GM23248 (cell line): Measurements from ENCODE around the gene SUN2. TPM values are rescaled to one million over a fixed set of nuclear protein-coding genes. Genes with fewer than 3 reads are reported as not detected.

Experiments used
- DNase-seq: peaks from one replicate; pipeline ENCODE4 v3.0.0-alpha.2; 2015
- H2AFZ ChIP-seq: fragments of 200-600 bp; sonication (generic); 2 replicates; pipeline ENCODE4 v1.6.1; 2016; ENCODE audit warnings: antibody characterized with exemption
- H3F3A ChIP-seq: fragments of 200-600 bp; sonication (generic); 2 replicates; pipeline ENCODE4 v1.6.1; 2016; ENCODE audit warnings: mild to moderate bottlenecking, antibody characterized with exemption, mixed run types; ENCODE audit not compliant: insufficient read depth
- H3K27ac ChIP-seq: fragments of 200-600 bp; sonication (generic); 2 replicates; pipeline ENCODE4 v1.5.1; 2016; ENCODE audit warnings: mild to moderate bottlenecking
- H3K27me3 ChIP-seq: fragments of 200-600 bp; sonication (generic); replicated peaks from 2 replicates; pipeline ENCODE4 v1.6.1; 2016; ENCODE audit warnings: mild to moderate bottlenecking; ENCODE audit not compliant: insufficient read depth
- H3K36me3 ChIP-seq: fragments of 200-600 bp; sonication (generic); 2 replicates; pipeline ENCODE4 v1.6.1; 2016; ENCODE audit warnings: low read depth, mild to moderate bottlenecking
- H3K4me1 ChIP-seq: fragments of 200-600 bp; sonication (generic); 2 replicates; pipeline ENCODE4 v1.6.1; 2016; ENCODE audit warnings: mild to moderate bottlenecking; ENCODE audit not compliant: insufficient read depth
- H3K4me2 ChIP-seq: fragments of 200-600 bp; sonication (generic); one replicate; pipeline ENCODE4 v1.6.1; 2016; ENCODE audit warnings: mild to moderate bottlenecking; ENCODE audit not compliant: unreplicated experiment
- H3K4me3 ChIP-seq: fragments of 200-600 bp; sonication (generic); 2 replicates; pipeline ENCODE4 v1.5.1; 2016; ENCODE audit warnings: mild to moderate bottlenecking
- H3K79me2 ChIP-seq: fragments of 200-600 bp; sonication (generic); 2 replicates; pipeline ENCODE4 v1.6.1; 2016; ENCODE audit warnings: mild to moderate bottlenecking; ENCODE audit not compliant: insufficient read depth
- H3K9ac ChIP-seq: fragments of 200-600 bp; sonication (generic); 2 replicates; pipeline ENCODE4 v1.6.1; 2016; ENCODE audit warnings: mild to moderate bottlenecking
- H3K9me2 ChIP-seq: fragments of 200-600 bp; sonication (generic); 2 replicates; pipeline ENCODE4 v1.6.1; 2016; ENCODE audit warnings: mixed run types, mild to moderate bottlenecking, moderate library complexity; ENCODE audit not compliant: insufficient read depth
- H3K9me3 ChIP-seq: fragments of 200-600 bp; sonication (generic); one replicate; pipeline ENCODE4 v1.6.1; 2017; ENCODE audit warnings: low read depth
- H4K20me1 ChIP-seq: fragments of 200-600 bp; sonication (generic); 2 replicates; pipeline ENCODE4 v1.6.0; 2016; ENCODE audit not compliant: insufficient read depth
- EZH2 ChIP-seq: fragments of 200-600 bp; sonication (generic); IDR thresholded peaks from 2 replicates; pipeline ENCODE4 v1.6.1; 2018; ENCODE audit warnings: antibody characterized with exemption, mild to moderate bottlenecking; ENCODE audit not compliant: insufficient read depth, poor library complexity, severe bottlenecking
- EZH2phosphoT487 ChIP-seq: fragments of 200-600 bp; sonication (generic); IDR thresholded peaks from 2 replicates; pipeline ENCODE4 v1.6.1; 2018; ENCODE audit warnings: antibody characterized with exemption, moderate library complexity, mild to moderate bottlenecking, low read depth; ENCODE audit not compliant: insufficient read depth
- WGBS, 2 experiments: methylation state at CpG; one replicate each; pipeline ENCODE4 v1.1.6; 2015 to 2017; ENCODE audit warnings: low lambda C conversion rate in 2 of 2, low coverage in 1 of 2; ENCODE audit errors: missing lambda C conversion rate in 2 of 2; 5-methylcytosine and 5-hydroxymethylcytosine counted together
- in situ Hi-C: fragments of 300-500 bp; cut with MboI; formaldehyde crosslinking; loops from 2 replicates; pipeline ENCODE4 v1.15.0; 2020
- polyA plus RNA-seq: library from polyadenylated mRNA; unstranded; fragments of >200 nt; fragmentation: Nextera tagmentation; extraction: Ambion mirVana; gene quantifications from 2 replicates; pipeline ENCODE4 v1.2.1, GENCODE V29; 2016
- total RNA-seq: library from RNA; depleted of rRNA; stranded (reverse); fragments of >200 nt; shearing (Covaris generic); gene quantifications from 2 replicates; pipeline ENCODE4 v1.2.3, GENCODE V29; 2014

SUN2 gene
- total and polyA plus RNA-seq, 2 experiments from 2014 or later, result 47.9 to 146 TPM

DNA sequence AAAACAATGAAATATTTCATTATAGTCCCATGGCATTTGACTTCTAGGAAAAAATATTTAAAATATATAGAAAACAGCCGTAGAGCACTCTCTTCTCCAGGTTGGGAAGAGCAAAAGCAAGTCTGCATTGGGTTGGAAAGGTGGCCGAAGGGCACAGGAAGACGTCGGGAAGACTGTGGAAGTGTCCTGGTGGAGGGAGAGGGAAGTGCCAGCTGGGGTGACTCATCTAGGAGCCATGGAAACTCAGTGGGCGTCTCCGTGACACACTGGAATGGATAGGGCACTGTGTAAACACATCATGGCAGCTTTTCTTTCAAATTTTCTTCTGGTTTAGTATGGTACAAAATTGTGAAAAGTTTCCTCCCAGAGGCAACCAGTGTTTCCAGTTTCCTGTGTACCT lies 37.4 kb downstream of the SUN2 start:
- H3K9me2 ChIP-seq, result no peaks in the 10 kb centered on the region
- no peak overlapping the region; the same call in 1 of the 2 replicates for H2AFZ ChIP-seq
- H3F3A ChIP-seq, result peaks cover 24% of the 10 kb centered on the region
- H3K27me3 ChIP-seq, result no peaks in the 10 kb centered on the region
- WGBS, 2 experiments, result 18% methylated on average over 6 of the region's 6 CpGs
- peaks cover 75% of the 10 kb centered on the region for H3K79me2 ChIP-seq
- peak overlapping the region; percentile 80 for H3K27ac ChIP-seq
- in situ Hi-C loops, result no loop called here
- H3K36me3 ChIP-seq, result peaks cover 15% of the 10 kb centered on the region
- peak overlapping the region; percentile 44; the same call in 1 of the 2 replicates for H3K9ac ChIP-seq
- H3K4me2 ChIP-seq, result peak overlapping the region; percentile 65
- no peak for TF ChIP-seq EZH2
- TF ChIP-seq EZH2phosphoT487, result no peak
- no peaks in the 10 kb centered on the region for H4K20me1 ChIP-seq
- peak; percentile 96 for DNase-seq
- no peaks in the 10 kb centered on the region for H3K9me3 ChIP-seq
- H3K4me1 ChIP-seq, result peaks cover 13% of the 10 kb centered on the region
- no peak overlapping the region for H3K4me3 ChIP-seq

DNA sequence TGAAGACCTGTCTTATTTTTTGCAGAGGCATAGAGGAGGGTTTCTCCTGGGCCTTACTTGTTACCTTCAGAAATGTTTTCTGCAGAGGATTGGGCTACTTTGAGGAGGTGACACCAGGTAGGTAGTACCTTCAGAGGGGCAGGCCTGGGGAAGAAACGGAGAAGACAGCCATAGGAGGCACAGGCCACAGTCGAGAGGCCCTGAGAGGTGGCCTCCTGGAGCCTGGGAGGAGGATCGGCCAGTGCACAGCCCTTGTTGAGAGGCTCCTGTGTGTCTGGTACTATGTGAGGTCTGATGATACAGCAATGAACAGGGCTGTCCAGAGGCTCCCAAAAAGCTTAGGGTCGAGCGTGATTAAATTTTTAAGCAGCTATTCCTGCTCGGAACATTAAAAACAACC lies 38.6 kb downstream of the SUN2 start:
- Histone ChIP-seq H3K4me1 (peaks cover 13% of the 10 kb centered on the region), H3K27ac (no peak overlapping the region), H3K9ac (no peak overlapping the region), H3K4me2 (no peak overlapping the region), H3K9me2 (no peaks in the 10 kb centered on the region), H3K4me3 (no peak overlapping the region), H3K79me2 (peaks cover 81% of the 10 kb centered on the region), H3F3A (peaks cover 24% of the 10 kb centered on the region), H2AFZ (no peak overlapping the region), H4K20me1 (0 out of 2 replicates have a peak, but pooled peaks cover under 1% of the 10 kb centered on the region), H3K36me3 (0 out of 2 replicates have a peak, but pooled peaks cover 4% of the 10 kb centered on the region), H3K27me3 (no peaks in the 10 kb centered on the region), H3K9me3 (no peaks in the 10 kb centered on the region)
- no peak for DNase-seq
- in situ Hi-C loops, result no loop called here
- TF ChIP-seq EZH2 (no peak), EZH2phosphoT487 (no peak)
- WGBS, 2 experiments, result 95% methylated on average over 6 of the region's 6 CpGs

DNA sequence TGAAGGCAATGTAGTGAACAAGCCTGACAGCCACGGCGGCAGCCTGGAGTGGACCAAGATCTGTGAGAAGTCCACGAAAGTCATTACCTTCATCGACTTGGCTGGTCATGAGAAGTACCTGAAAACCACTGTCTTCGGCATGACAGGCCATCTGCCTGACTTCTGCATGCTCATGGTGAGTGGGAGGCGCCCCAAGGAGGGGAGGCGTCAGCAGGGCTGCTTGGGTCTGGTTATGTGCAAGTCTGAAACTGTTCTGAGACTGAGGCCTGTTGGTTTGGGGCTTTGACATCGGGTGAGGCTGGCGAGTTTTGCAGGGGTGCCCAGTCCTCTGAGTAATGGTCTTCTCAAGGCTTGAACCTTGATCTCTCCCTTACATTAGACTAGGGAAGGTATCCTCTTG lies 39.0 kb downstream of the SUN2 start:
- 92 to 93% methylated on average over 9 of the region's 9 CpGs for WGBS, 2 experiments
- H3K9me3 ChIP-seq, result no peaks in the 10 kb centered on the region
- H3K79me2 ChIP-seq, result peaks cover 81% of the 10 kb centered on the region
- no peak overlapping the region for H3K27ac ChIP-seq
- no peaks in the 10 kb centered on the region for H3K9me2 ChIP-seq
- no peak overlapping the region for H3K9ac ChIP-seq
- TF ChIP-seq EZH2, result no peak
- no peak for TF ChIP-seq EZH2phosphoT487
- H3K4me1 ChIP-seq, result peaks cover 13% of the 10 kb centered on the region
- H3K4me3 ChIP-seq, result no peak overlapping the region
- H3K4me2 ChIP-seq, result no peak overlapping the region
- in situ Hi-C loops, result no loop called here
- no peak overlapping the region for H2AFZ ChIP-seq
- H3K27me3 ChIP-seq, result no peaks in the 10 kb centered on the region
- H3K36me3 ChIP-seq, result no peaks in the 10 kb centered on the region
- H3F3A ChIP-seq, result peaks cover 24% of the 10 kb centered on the region
- 0 out of 2 replicates have a peak, but pooled peaks cover 4% of the 10 kb centered on the region for H4K20me1 ChIP-seq
- DNase-seq, result no peak

DNA sequence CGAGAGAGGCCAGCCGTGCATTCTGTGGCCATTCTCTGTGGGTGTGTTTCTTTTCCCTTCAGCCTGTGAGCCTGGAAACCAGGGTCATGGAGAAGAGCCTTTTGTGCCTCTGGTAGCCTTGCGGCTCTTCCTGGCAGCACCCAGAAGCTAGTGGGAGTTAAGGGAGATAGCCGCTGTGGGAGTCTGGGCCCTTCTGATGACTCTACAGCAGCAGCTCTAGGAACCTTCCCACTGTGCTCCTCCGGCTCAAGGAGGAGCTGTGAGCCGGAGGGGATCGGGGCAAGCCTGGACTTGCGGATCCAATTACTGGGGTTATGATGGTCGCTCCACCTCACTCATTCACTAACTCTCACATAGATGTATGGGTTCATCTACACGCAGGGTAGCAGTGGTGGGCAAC lies 39.5 kb downstream of the SUN2 start:
- TF ChIP-seq EZH2phosphoT487 (no peak), EZH2 (no peak)
- no peak overlapping the region for H3K9ac ChIP-seq
- H3K9me3 ChIP-seq, result no peaks in the 10 kb centered on the region
- H3K4me1 ChIP-seq, result peaks cover 13% of the 10 kb centered on the region
- no peak for DNase-seq
- WGBS, 2 experiments, result 95 to 97% methylated on average over 9 to 10 of the region's 10 CpGs
- no peaks in the 10 kb centered on the region for H3K27me3 ChIP-seq
- no peaks in the 10 kb centered on the region for H3K36me3 ChIP-seq
- no peak overlapping the region for H3K27ac ChIP-seq
- H3F3A ChIP-seq, result peaks cover 24% of the 10 kb centered on the region
- H3K79me2 ChIP-seq, result peaks cover 83% of the 10 kb centered on the region
- in situ Hi-C loops, result no loop called here
- no peak overlapping the region for H3K4me2 ChIP-seq
- H3K9me2 ChIP-seq, result no peaks in the 10 kb centered on the region
- H4K20me1 ChIP-seq, result 0 out of 2 replicates have a peak, but pooled peaks cover 4% of the 10 kb centered on the region
- H2AFZ ChIP-seq, result no peak overlapping the region
- H3K4me3 ChIP-seq, result no peak overlapping the region
